NCI-H1930 (cell line): ENCODE data around the gene SUN3.

Experiments
- DNase-seq, 2 experiments: peaks; one replicate each; lab custom pipeline; 2025; lab: John Stamatoyannopoulos, UW

The SUN3 gene

GRCh38 chr7:47978790-47979144, 50.1 kb downstream of the SUN3 start:
- no peak for DNase-seq

GRCh38 chr7:47973739-47974138, 55.2 kb downstream of the SUN3 start:
- no peak for DNase-seq

- DNase-seq: no peak
These were observed 58.1 kb downstream of the SUN3 start for GRCh38 chr7:47970761-47971160.

GRCh38 chr7:47968847-47969774, 59.8 kb downstream of the SUN3 start:
- DNase-seq: peak; percentile 2 to 9

GRCh38 chr7:47967708-47968107, 61.2 kb downstream of the SUN3 start:
- no peak for DNase-seq

- DNase-seq: no peak
These were observed 61.8 kb downstream of the SUN3 start for GRCh38 chr7:47967123-47967522.

- DNase-seq: no peak
These were observed 63.5 kb downstream of the SUN3 start for GRCh38 chr7:47965456-47965855.

- no peak for DNase-seq
These were observed 66.6 kb downstream of the SUN3 start for GRCh38 chr7:47962262-47962661.

- no peak for DNase-seq
These were observed 71.8 kb downstream of the SUN3 start for GRCh38 chr7:47957156-47957555.

GRCh38 chr7:47956220-47956619, 72.7 kb downstream of the SUN3 start:
- DNase-seq: no peak

- DNase-seq: no peak
These were observed 74.5 kb downstream of the SUN3 start for GRCh38 chr7:47954231-47954911.

GRCh38 chr7:47953822-47954221, 75.1 kb downstream of the SUN3 start:
- no peak for DNase-seq

GRCh38 chr7:47952224-47952623, 76.7 kb downstream of the SUN3 start:
- no peak for DNase-seq

- no peak for DNase-seq
These were observed 77.5 kb downstream of the SUN3 start for GRCh38 chr7:47951374-47951773.

- no peak for DNase-seq
These were observed 78.2 kb downstream of the SUN3 start for GRCh38 chr7:47950714-47951113.

GRCh38 chr7:47949703-47950102, 79.2 kb downstream of the SUN3 start:
- no peak for DNase-seq

GRCh38 chr7:47948141-47948790, 80.6 kb downstream of the SUN3 start, which contains the start of gene PKD1L1:
Gene PKD1L1 (minus strand): TSS chr7:47948466. CDS start chr7:47948440, 26 bp downstream.
- DNase-seq: no peak

- no peak for DNase-seq
These were observed 81.6 kb downstream of the SUN3 start for GRCh38 chr7:47947355-47947749.

- no peak for DNase-seq
These were observed 82.1 kb downstream of the SUN3 start for GRCh38 chr7:47946581-47947354.

GRCh38 chr7:47945261-47946015, 83.5 kb downstream of the SUN3 start:
- peak; percentile 18 to 37 for DNase-seq
